Heart left ventricle (tissue), 16 donors: ENCODE measurements around the gene BRWD1. TPM values are rescaled to one million over a fixed set of nuclear protein-coding genes. Genes with fewer than 3 reads are reported as not detected.
A peak's percentile ranks its signal among the peaks of the same experiment; 100 is the strongest.

Experiments
- ATAC-seq, 4 donors: fragments of 200-7000 bp; cut with Tn5 transposase; one replicate each; pipeline ENCODE4 v1.9.1; 2020 to 2022; ENCODE audit warnings: moderate library complexity in 4 of 4, mild to moderate bottlenecking in 3 of 4, moderate number of reproducible peaks in 1 of 4
- DNase-seq, 5 donors: peaks; one replicate each; pipeline ENCODE4 v3.0.0-alpha.2; 2020
- H3K27ac ChIP-seq, 12 donors: fragments of 200-600 bp; sonication (generic) in 4 of 12; one replicate each; pipeline versions ENCODE4 v1.5.0 to v1.8.0; 2016 to 2022; ENCODE audit warnings: mild to moderate bottlenecking in 2 of 12
- H3K27me3 ChIP-seq, 9 donors: fragments of 200-600 bp; sonication (generic) in 2 of 9; one replicate each; pipeline versions ENCODE4 v1.5.1 to v1.8.0; 2016 to 2022; ENCODE audit warnings: mild to moderate bottlenecking in 3 of 9
- H3K36me3 ChIP-seq, 9 donors: fragments of 200-600 bp; sonication (generic) in 2 of 9; one replicate each; pipeline versions ENCODE4 v1.5.0 to v1.8.0; 2018 to 2022; ENCODE audit warnings: mild to moderate bottlenecking in 2 of 9
- H3K4me1 ChIP-seq, 12 donors: fragments of 200-600 bp; sonication (generic) in 4 of 12; one replicate each; pipeline versions ENCODE4 v1.5.0 to v1.8.0; 2016 to 2022; ENCODE audit warnings: mild to moderate bottlenecking in 3 of 12
- H3K4me3 ChIP-seq, 12 donors: fragments of 200-600 bp; sonication (generic) in 4 of 12; one replicate each; pipeline versions ENCODE4 v1.5.0 to v1.8.0; 2017 to 2022; ENCODE audit warnings: mild to moderate bottlenecking in 9 of 12, moderate library complexity in 4 of 12
- H3K9me3 ChIP-seq, 12 donors: fragments of 200-600 bp; sonication (generic) in 4 of 12; one replicate each; pipeline versions ENCODE4 v1.5.0 to v1.8.0; 2016 to 2022; ENCODE audit warnings: mild to moderate bottlenecking in 1 of 12
- POLR2A ChIP-seq, 2 donors: fragments of 450-650 bp; IDR thresholded peaks; one replicate each; pipeline ENCODE4 v1.6.1; 2017; ENCODE audit warnings: antibody characterized with exemption in 2 of 2, mild to moderate bottlenecking in 2 of 2, moderate library complexity in 2 of 2
- WGBS, 4 donors: extraction: QIAGEN DNeasy Blood & Tissue Kit in 2 of 4; methylation state at CpG; one replicate each; pipeline versions ENCODE4 v1.1.5 to v1.1.7; 2013 to 2018; 5-methylcytosine and 5-hydroxymethylcytosine counted together
- intact Hi-C, 10 donors: fragments of 100-400 bp; cut with DNase I; formaldehyde crosslinking; loops; one replicate each; pipeline versions ENCODE4 v1.11.1 to v1.14.2; 2022
- polyA plus RNA-seq, 2 donors: library from polyadenylated mRNA; stranded (reverse); fragments of 200-250 nt; gene quantifications; one replicate each; pipeline ENCODE4 v1.2.3, GENCODE V29; 2013
- total RNA-seq, 9 donors: library from RNA; depleted of rRNA in 2 of 9; stranded (reverse); fragments of >200 nt in 2 of 9; fragmentation: NEBNext Ultra II Directional in 3 of 9; extraction: Animal tissue kit (Norgen Biotek cat#: 25700) in 3 of 9; gene quantifications; one replicate each; pipeline versions ENCODE4 v1.1.0 to v1.2.4, GENCODE V29; 2016 to 2023
- TF ChIP-seq, protein P1 (sequence below), 12 donors: fragments of 200-600 bp; sonication (generic) in 4 of 12; IDR thresholded peaks; one replicate each; pipeline versions ENCODE4 v1.5.0 to v1.8.0; 2018 to 2022; ENCODE audit warnings: antibody characterized with exemption in 12 of 12, mild to moderate bottlenecking in 5 of 12
- donor health status: ischemic (EF 13 %, LVEDD 7.1; RV severe dilation, severe dysfunction).
- donor health status: healthy with polysubstance abuse.
- donor health status: DM: no; HTN: yes; CAD: no.
- donor health status: DM: no; HTN: no; CAD: no.
- donor health status: ischemic (EF 25% LVEDD 6.9; RV normal size, moderate dysfunction).
- donor health status: ischemic (EF 25% LVEDD 5.7; RV mildly dilated, moderate dysfunction).
- donor health status: healthy.
- donor health status: DM: yes; HTN: yes; CAD: no.
- donor health status: ischemic (EF 35%, LVEDD 5.7; RV mildly dilated, moderate dysfunction).
- donor health status: nonischemic (EF 11% LVEDD 7.7; RV severe dilation, severe dysfunction).
- donor health status: DM: yes; HTN: yes; CAD: no.
- donor health status: PGD.
- donor health status: ischemic (EF 29% LVEDD 5.4; RV normal size, mild dysfunction).
- donor health status: nonischemic (EF 23%, LVEDD 6.1; RV moderate dilation, normal function).

Gene BRWD1
- total and polyA plus RNA-seq, 11 donors, result 9.7 to 44.5 (median 32.0) TPM

GRCh38 chr21:39317134-39318090 lies 4.0 kb upstream of the BRWD1 start:
- intact Hi-C loops, result loop anchor here in 5 of 10 donors (2.0 to 10.0 kb wide), 3 partner anchors 63 to 127 kb away; partner anchors contain the start of gene LCA5L (in 4 of the 5)
- DNase-seq (no peak), ATAC-seq (no peak)
- 55 to 69% (median 63%) methylated on average over 11 of the region's 11 CpGs for WGBS, 4 donors
- Histone ChIP-seq H3K9me3 (no peaks in the 10 kb centered on the region), H3K36me3 (no peaks in the 10 kb centered on the region), H3K4me1 (peaks cover 0 to 31% (median 18%) of the 10 kb centered on the region in 12 donors), H3K27me3 (no peaks in the 10 kb centered on the region), H3K4me3 (peak overlapping the region in 1 of 12 donors; percentile 10), H3K27ac (peak overlapping the region in 2 of 12 donors; percentile 57 to 87)
- no peak for TF ChIP-seq POLR2A (IDR thresholded peaks at IDR 0.05)
- TF ChIP-seq, protein P1, sequence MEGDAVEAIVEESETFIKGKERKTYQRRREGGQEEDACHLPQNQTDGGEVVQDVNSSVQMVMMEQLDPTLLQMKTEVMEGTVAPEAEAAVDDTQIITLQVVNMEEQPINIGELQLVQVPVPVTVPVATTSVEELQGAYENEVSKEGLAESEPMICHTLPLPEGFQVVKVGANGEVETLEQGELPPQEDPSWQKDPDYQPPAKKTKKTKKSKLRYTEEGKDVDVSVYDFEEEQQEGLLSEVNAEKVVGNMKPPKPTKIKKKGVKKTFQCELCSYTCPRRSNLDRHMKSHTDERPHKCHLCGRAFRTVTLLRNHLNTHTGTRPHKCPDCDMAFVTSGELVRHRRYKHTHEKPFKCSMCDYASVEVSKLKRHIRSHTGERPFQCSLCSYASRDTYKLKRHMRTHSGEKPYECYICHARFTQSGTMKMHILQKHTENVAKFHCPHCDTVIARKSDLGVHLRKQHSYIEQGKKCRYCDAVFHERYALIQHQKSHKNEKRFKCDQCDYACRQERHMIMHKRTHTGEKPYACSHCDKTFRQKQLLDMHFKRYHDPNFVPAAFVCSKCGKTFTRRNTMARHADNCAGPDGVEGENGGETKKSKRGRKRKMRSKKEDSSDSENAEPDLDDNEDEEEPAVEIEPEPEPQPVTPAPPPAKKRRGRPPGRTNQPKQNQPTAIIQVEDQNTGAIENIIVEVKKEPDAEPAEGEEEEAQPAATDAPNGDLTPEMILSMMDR (IDR thresholded peaks at IDR 0.05), result no peak

GRCh38 chr21:39316729-39317128 lies 3.3 kb upstream of the BRWD1 start:
- intact Hi-C loops, result loop anchor here in 4 of 10 donors (10.0 kb wide), 1 partner anchor 128 kb away; the partner anchor contains the start of gene LCA5L (in 4 of the 4)
- Histone ChIP-seq H3K27ac (peak overlapping the region in 1 of 12 donors; percentile 57), H3K36me3 (peaks cover 0 to under 1% (median 0%) of the 10 kb centered on the region in 9 donors), H3K4me3 (no peak overlapping the region), H3K9me3 (no peaks in the 10 kb centered on the region), H3K4me1 (peaks cover 2 to 35% (median 20%) of the 10 kb centered on the region in 12 donors), H3K27me3 (no peaks in the 10 kb centered on the region)
- 91 to 93% (median 92%) methylated on average over 6 of the region's 6 CpGs for WGBS, 4 donors
- DNase-seq, result no peak
- TF ChIP-seq, protein P1 (IDR thresholded peaks at IDR 0.05), result no peak
- no peak for TF ChIP-seq POLR2A (IDR thresholded peaks at IDR 0.05)
- no peak for ATAC-seq

- 72 to 83% (median 78%) methylated on average over 9 of the region's 9 CpGs for WGBS, 4 donors
- intact Hi-C loops, result loop anchor here in 7 of 10 donors (2.0 to 10.0 kb wide), 5 partner anchors 31 to 129 kb away; partner anchors contain the start of genes LCA5L (in 4 of the 7) and HMGN1 (in 2 of the 7)
- TF ChIP-seq, protein P1 (IDR thresholded peaks at IDR 0.05), result no peak
- TF ChIP-seq POLR2A (IDR thresholded peaks at IDR 0.05), result no peak
- ATAC-seq (no peak), DNase-seq (no peak)
- H3K27ac ChIP-seq, result peak overlapping the region in 1 of 12 donors; percentile 57
- H3K36me3 ChIP-seq, result peaks cover 0 to 10% (median 7%) of the 10 kb centered on the region in 9 donors
- H3K9me3 ChIP-seq, result no peaks in the 10 kb centered on the region
- H3K4me3 ChIP-seq, result no peak overlapping the region
- H3K4me1 ChIP-seq, result peaks cover 3 to 43% (median 22%) of the 10 kb centered on the region in 12 donors
- H3K27me3 ChIP-seq, result no peaks in the 10 kb centered on the region
Observed at GRCh38 chr21:39315603-39316445, 2.4 kb upstream of the BRWD1 start.
